NAMALWA (cell line): ENCODE data around the gene LRRTM4.

Experiments used
- DNase-seq: peaks from one replicate; pipeline ENCODE4 v3.0.0-alpha.2; 2015; ENCODE audit warnings: low spot score

The LRRTM4 gene

DNA sequence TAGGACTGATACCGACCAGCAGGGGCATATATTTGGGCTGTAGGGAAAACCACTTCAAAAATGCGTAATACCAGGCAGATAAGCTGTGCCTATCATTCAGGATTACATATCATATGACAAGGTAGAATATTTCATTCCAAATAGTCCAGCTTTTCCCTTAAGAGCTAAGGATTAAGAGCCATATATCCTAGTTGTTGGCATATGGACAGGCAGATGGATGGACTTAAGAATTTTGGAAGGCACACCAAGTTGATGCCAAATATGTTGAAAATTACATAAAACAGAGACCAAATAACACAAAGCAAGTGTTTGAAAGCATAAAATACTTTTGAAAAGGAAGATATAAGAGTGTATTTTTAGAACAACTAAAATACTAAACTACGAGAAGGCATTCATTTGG lies 52.1 kb downstream of the LRRTM4 start:
- DNase-seq = no peak

DNA sequence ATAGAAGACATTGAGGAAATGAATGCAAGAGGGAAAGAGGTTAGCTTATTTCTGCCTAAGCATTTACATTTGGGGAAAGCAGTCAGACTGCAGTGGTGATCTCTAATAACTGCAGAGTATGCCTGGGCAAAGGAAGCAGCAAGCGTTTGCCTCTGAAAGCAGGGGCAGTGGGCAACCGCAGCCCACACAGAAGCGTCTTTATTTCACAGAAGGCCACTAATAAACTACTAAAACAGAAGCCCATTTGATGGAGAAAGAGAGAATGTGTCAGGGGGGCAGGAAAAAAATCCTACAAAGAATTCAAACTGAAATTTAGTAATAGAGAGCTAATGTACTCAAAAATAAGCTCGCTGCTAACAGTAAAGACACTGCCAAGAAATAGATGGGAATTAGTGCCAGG lies 53.1 kb downstream of the LRRTM4 start:
- DNase-seq = no peak

DNA sequence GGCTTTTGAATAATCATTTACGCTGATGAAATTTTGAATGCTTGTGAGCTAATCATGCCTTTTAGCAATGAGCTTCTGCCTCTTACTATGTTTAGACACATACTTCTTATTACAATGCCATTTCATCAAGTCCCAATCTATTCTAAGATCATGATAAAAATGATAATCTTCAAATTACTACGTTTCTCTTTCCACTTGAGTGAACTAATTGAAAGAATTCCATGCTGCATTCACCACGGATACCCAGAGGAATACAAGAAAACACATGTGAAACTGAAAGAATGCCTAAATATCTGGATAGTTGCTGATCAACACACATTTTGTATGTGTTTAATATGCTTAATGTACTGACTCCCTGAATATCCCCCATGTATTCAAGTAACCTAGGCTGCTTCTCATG lies 62.3 kb downstream of the LRRTM4 start:
- DNase-seq = no peak

DNA sequence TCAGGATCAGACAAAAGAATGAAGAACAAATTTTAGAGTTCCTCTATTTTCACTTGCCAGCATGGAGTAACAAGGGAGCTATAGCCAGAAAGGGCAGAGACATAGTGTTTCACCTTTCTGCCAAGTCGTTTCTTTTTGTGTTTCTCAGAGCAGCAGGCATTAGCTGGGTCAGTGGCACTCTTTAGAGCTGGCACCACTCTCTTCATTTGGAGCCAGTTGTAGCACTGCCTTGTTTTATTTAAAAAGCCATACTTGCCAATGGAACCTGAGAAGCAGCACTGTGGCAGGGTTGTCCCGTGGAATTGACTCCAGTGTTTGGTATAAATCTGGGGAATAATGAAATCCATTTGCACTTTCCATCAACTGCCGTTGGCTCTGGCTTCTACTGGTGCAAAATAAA lies 64.0 kb downstream of the LRRTM4 start:
- DNase-seq = no peak

DNA sequence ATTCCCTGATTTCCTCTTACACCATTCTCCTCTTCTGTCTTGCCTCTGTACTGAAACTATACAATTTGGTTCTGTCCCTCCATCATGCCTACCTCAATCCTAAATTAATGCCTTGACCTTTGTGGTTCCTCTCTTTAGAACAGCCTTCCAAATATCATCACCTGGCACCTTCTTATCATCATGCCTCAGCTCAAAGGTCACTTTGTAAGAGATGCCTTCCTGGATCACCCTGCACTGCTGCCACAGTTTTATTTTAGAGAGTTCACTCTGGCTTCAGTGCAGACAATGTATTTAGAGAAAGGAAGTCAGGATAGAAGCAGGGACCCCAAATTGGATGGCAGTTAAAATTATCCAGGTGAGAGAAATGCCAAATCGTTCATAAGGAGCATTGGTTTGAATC lies 64.5 kb downstream of the LRRTM4 start:
- DNase-seq = no peak

DNA sequence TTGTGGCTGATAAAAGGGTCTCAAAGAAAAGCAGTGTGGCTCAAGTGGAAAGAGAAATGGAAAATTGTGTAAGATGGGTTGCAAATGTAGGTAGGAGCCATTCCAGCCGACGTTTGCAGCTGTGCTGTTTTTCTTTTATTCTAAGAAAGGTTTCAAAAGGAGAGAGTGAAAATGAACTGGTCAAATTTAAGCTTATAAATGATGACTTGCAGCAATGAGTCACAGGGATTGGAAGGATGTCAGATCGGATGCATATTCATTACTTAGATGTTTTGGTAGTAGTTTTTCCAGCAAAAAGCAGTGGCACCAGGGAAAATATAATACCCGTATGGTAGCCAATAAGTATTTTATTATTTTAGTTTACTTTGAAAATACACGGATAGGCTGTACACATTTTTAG lies 79.1 kb downstream of the LRRTM4 start:
- no peak for DNase-seq

DNA sequence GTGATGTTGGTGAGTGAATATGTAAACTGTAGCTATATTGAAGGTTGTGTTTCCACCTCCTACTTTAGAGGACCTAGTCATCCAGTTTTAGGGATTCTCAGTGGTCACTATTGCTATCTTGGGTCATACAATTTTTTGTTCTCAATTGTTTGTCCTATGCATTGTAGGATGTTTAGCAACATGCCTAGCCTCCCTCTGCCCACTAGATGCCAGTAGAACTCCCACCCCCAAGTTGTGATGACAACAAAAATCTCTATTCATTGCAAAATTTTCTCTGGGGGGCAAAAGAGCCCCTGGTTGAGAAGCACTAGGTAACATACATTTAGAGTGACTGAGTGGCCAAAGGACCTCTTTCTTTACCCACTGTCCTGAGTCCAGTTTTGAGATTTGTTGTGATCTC lies 87.3 kb downstream of the LRRTM4 start:
- peak; percentile 2 for DNase-seq

DNA sequence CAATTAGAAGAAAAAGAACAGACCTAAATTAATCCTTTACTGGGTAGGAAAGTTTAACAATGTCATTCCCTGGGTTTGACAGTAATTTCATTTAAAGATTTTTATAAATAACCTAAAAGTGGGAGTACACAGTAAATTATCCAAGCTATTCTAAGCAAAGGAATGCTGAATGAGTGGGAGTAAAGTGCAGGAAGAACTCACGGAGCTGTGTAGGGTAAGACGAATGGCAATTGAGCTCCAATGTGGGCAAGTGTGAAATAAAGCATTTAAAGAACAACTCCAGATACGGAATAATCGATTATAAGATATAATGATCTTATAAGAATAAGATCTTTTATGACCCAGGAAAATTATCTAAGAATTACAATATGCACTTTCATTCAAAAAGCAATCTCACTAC lies 93.2 kb downstream of the LRRTM4 start:
- DNase-seq = no peak

DNA sequence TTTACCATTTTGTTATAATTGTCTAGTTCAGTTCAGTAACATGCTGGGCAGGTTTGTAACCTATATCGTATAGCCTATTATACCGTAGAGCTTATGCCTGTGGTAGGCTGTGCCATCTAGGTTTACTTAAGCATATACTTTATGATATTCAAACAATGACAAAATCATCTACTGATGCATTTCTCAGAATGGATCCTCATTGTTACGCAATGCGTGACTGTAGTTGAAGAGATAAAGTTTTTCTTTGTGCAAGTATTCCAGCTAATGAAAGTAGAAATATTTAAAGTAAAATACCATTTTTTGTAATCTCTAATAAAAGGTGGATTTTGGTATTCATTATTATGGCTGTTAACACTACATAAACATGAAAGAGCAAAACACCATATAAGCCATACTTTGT lies 100.2 kb downstream of the LRRTM4 start:
- DNase-seq = no peak

DNA sequence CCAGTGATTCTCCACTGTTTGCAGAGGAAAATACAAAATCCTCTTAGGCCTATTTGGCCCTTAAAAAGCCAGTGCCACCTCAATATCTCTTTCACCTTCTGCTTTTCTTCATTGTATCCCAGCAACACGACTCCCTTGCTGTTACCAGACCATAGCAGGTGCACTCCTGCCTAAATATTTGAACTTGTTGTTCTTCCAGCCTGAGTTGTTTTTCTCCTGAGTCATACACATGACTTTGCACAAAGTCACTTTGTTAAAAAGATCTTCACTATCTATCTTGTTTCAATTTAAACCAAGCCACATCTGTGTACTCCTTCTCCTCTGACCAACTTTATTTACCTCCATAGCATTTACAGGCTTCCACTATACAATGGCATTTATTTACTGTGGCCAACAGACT lies 103.6 kb downstream of the LRRTM4 start:
- DNase-seq = no peak

DNA sequence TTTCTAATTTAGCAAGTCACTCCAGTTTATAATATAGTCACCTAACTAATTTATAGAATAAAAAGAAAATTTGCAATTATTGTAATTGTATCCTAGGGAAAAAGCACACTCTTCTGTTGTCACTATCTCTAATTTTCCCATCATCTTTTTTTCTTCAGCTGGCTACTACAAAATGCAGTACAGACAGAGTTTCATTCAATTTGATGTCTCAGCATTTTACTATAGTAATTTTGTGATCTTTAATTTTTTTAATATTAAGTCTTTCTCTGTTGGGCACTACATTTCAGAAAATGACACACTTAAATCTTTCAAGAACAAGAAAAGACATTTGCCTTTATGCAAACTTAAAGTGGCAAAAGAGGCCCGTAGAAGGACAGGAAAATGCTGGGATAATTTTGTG lies 118.0 kb downstream of the LRRTM4 start:
- no peak for DNase-seq

DNA sequence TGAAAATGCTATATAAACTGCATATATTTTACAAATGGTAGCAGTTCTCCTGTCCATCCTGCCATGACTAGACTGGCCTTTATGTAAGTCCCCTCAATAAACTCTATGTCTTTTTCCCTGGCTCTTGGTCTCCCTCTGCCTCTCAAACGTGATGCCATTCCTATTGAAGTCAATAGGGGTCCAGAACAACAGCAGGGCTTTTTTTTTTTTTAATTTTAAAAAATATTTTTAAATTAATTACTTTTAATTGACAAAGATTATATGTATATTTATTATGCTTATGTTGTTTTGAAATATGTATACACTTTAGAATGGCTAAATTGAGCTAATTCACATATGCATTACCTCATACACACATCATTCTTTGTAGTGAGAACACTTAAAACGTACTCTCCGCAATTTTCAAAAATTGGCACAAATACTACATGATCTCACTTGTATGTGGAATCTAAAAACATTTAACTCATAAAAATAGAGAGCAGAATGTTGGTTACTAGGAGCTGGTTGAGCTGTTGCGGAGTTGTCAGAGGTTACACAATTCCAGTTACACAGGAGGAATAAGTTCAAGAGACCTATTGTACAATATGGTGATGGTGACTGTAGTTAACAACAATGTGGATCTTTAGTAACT lies 123.1 kb downstream of the LRRTM4 start:
- no peak for DNase-seq

DNA sequence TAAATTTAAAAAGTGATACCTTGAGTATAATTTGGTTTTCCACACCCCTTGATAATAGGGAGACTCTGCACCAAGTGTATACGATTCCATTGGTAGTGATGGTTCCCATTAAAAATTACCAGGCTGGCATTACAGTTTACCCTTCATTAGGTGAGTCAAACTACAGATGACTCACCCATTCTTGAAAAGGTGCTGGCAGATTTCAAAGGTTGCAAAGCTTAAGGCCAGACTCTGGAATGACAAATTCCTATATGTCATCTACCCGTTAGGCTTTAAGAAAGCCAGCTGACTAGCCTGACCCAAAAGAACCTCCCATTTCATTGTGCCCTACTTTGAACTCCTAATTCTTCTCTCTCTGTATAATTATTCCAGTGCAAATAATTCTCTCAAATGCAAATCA lies 124.4 kb downstream of the LRRTM4 start:
- no peak for DNase-seq

DNA sequence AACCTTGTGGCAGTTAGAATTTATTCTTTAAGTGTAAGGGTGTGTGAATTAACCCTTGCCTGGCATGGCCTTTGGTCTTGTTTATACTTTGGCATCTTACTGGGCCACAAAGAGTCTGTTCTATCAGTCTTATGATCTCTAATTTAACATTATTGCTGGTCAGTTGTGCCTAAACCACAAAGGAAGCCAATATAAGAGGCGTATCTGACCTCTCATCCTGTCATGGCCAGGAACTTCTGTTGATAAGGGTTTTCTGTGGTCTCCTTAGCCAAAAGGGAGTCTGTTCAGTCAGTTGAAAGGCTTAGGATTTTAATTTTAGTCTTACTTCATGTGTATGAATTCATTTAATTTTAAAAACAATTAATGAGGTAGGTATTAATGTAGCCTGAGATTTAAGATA lies 127.2 kb downstream of the LRRTM4 start:
- no peak for DNase-seq

DNA sequence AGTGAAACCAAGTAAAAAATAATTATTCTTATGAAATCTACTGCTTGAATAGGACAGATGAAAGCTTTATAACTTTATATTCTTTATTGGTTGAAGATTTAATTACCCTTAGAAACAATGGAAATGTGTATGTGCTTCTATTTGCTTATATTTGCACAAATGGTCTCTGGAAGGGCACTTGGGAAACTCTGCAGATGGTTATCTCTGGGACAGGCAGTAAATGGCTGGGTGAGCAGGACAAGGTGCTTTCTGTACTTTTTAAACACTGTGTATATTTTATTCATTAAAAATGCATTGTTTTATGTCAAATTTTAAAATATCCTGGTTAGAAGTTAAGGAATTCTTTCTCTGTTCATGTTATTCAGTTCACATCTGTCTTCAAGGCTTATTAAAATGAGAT lies 131.1 kb downstream of the LRRTM4 start:
- DNase-seq = no peak

DNA sequence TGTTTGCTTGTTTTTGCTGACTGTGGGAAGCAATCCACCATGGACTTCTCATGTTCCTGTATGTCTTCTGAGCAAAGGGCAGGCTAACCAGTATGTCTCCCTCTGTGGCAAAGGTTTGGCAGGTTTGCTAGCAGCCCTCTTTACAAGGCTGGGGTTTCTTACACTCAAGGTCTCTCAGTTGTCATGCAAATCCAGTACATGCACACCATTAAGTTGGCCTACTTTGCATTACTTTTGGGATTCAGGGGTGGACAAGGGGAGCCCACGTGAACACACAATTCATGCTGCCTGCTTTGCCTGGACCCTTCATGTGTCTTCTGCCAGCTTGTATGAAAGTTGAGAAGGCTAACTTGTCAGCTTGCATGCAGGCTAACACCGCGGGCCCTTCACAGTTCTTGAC lies 134.9 kb downstream of the LRRTM4 start:
- no peak for DNase-seq

DNA sequence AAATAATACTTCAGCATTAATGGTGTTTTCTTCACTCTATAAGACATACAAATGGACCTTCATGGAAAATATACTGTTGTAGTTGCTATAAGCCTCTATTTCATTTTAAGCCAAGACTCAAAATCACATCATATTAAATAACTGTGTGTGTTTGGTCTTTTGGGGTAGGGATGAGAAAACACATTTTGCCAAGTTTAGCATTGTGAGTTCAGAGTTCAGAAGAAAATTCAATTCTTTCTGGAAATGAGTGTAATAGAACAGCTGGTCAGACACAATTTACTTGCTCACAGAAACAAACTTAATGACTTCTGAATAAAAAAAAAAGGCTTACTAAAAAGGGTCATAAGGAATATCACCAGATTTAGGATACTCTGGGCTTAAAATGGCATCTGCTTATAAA lies 149.5 kb downstream of the LRRTM4 start:
- DNase-seq = no peak

DNA sequence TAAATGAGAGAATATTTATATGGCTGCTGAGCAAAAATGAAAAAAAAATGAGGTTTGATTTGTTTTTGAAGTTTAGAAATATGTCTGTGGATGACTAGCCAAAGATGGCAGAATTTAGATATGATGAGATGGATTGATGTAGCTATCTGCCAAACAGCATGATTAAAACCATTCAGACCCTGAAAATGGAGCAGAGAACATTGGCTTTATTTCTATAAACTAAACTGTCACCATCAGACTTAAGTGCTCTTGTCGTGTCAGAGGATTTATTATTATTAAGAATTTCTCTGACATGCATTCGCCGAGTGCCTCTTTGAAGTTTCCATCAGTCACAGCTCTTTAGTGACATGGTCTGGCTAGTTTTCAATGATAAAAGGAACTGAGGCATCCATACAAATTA lies 151.7 kb downstream of the LRRTM4 start:
- no peak for DNase-seq

DNA sequence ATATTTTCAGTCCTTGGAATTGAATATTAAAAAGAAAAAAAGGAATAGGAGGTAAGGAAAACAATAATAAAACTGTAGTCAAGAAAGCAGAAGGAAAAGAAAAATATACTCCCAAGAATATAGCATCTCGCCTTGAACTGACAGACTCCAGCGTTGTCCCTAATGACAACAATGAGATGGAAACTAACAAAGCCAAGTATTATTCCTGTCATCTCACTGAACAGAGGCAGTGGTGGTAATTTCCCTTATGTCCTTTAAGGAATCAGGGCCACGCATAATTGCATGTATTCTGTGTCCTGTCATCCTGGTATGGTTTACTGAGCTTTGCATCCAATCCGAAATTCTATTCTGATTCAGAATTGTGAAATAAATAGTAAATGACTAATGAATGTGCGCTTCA lies 158.9 kb downstream of the LRRTM4 start:
- DNase-seq = no peak

DNA sequence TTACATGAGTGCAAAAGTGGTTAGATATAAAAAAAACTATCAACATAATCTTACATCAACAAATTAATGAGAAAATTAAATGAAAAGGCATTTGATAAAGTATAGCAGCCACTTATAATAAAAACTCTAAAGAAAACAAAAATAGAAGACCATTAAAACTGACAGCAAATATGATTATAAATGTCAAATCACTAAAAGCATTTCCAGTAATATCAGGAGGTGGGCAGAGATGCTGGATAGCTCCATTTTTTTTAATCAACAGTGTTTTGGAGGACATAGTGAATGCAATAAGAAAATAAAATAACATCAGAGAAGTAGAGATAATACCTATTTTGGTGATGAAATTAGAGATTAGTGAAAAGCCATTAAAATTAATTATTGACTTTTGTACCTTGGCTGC lies 173.4 kb downstream of the LRRTM4 start:
- no peak for DNase-seq

DNA sequence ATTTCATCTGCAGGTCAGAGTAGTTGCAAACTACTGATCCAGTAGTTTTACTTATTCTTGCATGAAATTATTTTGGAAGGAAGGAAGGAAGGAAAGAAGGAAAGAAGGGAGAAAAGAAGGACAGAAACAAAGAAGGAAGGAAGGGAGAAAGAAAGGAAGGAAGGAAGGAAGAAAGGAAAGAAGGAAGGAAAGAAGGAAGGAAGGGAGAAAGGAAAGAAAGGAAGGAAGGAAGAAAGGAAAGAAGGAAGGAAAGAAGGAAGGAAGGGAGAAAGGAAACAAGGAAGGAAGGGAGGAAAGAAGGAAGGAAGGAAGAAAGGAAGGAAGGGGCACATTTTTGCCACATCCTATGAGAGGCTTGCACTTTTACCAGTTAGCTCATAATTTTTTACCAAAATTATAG lies 186.2 kb downstream of the LRRTM4 start:
- DNase-seq = no peak

DNA sequence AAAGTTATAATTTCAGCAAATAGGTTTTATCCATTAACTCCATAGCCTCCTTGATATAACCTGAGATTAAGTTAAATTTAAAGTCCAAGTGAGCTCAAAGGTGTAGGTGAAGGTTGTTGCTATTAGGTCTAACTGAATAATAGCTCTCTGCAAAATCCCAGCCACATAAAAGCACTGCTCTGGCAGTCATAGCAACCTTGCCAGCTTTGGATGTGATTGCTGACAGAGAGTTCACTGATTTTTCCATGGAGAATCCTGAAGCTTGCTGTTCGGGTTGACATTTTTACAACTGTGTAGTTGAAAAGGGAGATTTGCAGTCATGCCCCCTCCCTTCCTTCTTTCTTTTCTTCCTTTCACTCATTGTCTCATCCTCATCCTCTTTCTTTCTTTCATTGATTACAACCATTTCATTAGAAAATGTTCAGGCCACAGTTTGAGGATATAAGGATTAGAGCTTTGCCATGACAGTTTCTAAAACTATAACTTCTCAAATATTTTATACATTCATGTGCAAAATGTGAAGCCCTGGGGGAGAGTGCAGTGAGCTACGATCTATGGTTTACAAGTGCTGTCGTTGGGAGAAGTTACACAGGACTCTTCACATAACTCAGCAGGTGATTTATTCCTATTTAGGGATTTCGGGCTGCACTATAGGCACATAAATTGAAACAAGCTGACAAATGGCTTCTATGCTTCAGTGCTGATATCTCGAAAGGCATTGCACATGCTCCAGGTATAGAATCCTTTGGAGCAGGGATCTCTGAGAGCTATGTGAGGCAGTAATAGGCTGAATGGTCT lies 193.8 kb downstream of the LRRTM4 start:
- DNase-seq = no peak

DNA sequence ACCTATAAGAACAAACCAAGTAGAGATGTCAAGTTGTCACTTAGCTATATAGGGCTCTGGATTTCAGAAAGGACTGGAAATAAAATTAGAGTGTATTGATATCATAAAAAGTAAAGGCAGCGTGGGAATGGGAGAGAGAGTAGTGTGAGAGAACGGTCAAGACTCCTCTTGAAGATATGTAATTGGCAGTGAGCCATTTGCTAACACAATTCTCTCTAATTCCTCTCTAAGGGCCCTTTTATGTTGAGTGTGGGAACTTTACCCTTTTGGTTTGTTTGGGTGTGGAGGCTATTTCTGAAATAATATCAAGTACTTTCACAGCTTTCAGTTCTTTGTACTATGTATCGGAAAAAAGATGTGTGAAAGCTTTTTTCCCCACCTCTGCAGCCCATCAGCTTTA lies 196.8 kb downstream of the LRRTM4 start:
- DNase-seq = no peak

DNA sequence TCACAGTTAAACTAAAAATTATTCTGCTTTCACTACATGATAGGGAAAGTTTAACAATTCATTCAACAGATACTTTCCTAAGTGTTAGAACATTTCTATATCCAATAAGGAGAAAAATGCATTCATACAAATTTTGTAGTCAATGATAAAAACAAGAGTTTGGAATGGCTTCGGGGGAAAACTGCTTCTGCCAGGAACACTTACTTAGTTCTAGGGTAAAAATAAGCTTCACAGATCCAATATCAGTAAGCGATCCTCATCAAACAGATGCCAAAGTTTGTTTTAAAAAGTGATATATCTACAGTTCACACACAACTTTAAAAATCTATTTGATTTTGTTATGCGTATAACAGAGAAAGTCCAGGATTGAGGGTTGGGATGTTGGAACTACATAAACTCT lies 199.7 kb downstream of the LRRTM4 start:
- DNase-seq = no peak
